NCI-H2171 (cell line): ENCODE results near the gene PLSCR5.

Experiments
- DNase-seq: peaks from one replicate; lab custom pipeline; 2025; lab: John Stamatoyannopoulos, UW

Gene PLSCR5

DNA sequence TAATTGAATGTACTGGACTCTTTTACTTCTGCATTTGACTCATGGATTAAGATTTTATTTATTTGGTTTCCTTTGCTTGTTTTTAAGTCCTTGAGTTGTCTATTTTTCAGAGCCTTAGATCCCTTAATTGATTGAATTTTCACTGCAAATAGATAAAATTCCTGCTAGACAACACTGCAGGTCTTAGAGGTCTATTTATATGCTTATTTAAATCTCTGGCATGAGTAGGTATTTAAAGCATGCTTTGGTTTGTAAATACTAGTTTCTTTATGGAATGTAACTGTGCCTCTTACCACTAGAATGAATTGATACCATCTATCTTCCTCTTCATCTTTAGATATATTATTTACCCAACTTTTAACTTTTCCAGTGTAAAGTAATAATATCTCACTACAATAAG lies 20.0 kb downstream of the PLSCR5 start:
- no peak for DNase-seq

GRCh38 chr3:146581951-146582467 lies 23.1 kb downstream of the PLSCR5 start:
- DNase-seq: no peak

DNA sequence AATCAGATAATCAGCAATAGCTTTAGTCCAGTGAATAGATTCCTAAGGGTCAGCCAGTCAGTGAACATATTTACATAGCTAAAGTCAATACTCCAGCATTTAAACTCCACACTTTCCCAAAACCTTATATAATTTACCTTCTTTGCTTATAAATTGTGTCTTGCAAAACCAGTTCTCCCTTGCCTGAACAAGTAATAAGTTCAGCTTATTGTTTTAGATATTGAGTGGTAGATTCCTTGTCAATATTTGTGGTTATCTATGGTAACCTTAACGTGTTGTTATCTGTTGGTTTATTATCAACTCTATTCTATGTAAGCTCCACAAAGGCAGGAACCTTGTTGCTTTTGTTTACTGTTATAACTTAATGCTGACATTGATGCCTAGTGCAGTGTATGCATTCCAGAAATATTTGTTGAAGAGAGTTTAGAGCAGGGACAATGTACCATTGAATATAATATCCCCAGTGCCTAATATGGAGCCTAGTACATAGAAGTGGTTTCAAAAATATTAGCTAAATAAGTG lies 24.0 kb downstream of the PLSCR5 start:
- no peak for DNase-seq

GRCh38 chr3:146577662-146578061 lies 27.5 kb downstream of the PLSCR5 start:
- DNase-seq: peak; percentile 6

DNA sequence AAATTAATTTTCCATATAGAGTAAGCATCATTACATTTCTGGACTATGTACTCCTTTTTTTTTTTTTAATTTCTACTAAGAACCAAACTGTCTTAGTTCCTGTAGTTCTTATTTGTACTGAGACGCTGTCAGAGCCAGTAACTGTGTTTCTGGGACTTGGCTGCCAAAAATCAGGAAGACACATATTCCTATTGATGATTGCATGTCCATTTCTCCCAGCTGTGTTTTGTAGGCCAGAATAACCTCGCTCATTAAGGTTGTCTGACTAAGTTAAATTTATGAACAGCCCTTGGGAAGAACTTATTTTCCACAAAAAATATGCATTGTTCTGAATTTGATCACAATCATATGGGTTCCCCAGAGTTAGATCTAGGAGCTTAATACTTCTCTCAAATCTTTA lies 29.5 kb downstream of the PLSCR5 start:
- DNase-seq: no peak

GRCh38 chr3:146574173-146574572 lies 31.0 kb downstream of the PLSCR5 start:
- no peak for DNase-seq

DNA sequence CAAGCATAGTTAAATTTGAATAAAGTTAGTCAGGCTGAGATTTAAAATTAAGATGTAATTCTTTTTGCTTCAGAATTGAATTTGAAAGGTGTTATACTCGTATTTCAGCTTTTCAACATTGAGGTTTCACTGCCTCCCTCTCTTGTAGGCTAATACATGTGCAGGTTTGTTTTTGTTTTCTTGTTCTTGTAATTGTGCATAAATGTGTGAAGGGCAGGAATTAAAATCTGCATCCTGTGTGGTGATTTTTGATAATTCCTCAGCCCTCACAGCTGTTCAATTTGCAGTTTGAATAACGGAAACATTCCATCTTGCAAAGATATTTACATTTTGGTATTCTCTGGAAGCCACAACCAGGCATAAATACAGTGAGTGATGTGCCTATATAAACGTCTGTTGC lies 35.8 kb downstream of the PLSCR5 start:
- no peak for DNase-seq

DNA sequence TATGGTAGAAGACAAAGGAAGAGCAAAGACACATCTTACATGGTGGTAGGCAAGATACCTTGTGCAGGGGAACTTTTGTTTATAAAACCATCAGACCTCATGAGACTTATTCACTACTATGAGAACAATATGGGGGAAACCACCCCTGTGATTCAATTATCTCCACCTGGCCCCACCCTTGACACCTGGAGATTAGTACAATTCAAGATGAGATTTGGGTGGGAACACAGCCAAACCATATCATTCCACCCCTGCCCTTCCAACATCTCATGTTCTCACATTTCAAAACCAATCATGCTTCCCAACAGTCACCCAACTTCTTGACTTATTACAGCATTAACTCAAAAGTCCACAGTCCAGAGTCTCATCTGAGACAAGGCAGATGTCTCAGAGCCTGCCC lies 39.0 kb downstream of the PLSCR5 start:
- no peak for DNase-seq

GRCh38 chr3:146561879-146562278 lies 43.3 kb downstream of the PLSCR5 start:
- DNase-seq: no peak

GRCh38 chr3:146561463-146561862 lies 43.7 kb downstream of the PLSCR5 start:
- no peak for DNase-seq

- DNase-seq: no peak
These were observed 44.5 kb downstream of the PLSCR5 start for GRCh38 chr3:146560678-146561077.

DNA sequence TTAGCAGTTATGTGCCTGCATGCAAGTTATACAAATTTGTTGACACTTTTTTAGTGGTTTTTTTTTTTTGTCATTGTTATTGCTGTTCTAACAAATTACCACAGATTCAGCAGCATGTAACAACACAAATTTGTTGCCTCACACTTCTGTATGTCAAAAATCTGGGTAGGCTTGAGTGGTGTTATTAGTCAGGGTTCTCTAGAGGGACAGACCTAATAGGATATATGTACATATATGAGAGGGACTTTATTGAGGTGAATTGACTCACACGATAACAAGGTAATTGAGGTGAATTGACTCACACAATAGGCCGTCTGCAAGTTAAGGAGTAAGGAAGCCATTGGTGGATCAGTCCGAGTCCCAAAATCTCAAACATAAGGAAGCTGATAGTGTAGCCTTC lies 45.8 kb downstream of the PLSCR5 start:
- DNase-seq: no peak

DNA sequence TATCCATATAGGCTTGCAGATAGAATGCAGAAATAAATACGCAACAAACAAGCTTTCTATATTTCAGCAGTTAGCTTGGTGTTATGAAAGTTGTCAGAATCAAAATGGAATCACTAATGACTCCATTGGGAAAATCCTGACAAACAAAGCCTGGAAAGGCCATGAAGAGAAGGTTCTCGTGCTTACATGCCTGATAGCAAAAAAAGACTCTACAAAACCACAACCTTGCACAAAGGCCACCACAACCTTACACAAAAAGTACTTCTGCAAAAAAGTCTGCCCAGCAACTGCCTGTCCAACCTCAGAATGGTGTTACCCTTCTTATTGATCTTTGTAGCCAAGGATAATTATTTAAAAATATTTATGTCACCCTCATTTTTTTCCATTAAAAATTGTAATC lies 46.4 kb downstream of the PLSCR5 start:
- DNase-seq: no peak

GRCh38 chr3:146557745-146558144 lies 47.4 kb downstream of the PLSCR5 start:
- DNase-seq: no peak

GRCh38 chr3:146555311-146555710 lies 49.8 kb downstream of the PLSCR5 start:
- no peak for DNase-seq

GRCh38 chr3:146554151-146554760 lies 50.9 kb downstream of the PLSCR5 start:
- no peak for DNase-seq

GRCh38 chr3:146550743-146551510 lies 54.2 kb downstream of the PLSCR5 start:
- DNase-seq: no peak

DNA sequence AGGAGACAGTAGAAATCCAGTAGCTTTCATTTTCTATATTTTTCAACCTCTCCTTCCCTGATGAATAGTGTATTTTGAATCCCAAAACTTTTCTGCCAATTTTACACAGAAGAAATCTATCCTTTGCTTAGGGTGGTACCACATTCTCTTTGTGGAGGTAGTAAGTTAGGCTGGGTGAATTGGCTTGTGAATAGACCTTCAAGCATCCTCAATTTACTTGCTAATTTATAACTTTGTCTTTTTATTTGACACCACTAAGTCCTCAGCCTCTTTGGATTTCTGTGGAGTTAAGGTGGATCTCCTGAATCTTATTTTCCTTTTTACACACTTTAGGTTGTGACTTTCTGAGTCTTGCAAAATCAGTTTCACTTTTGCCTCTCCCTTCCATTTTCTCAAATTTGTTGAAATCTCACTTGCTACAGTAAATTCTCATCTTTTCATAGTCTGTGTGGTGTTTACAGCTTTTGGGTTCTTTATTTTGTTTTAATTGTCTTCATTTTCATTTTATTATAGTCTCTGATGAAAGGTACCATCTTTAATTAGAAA lies 55.0 kb downstream of the PLSCR5 start:
- DNase-seq: no peak

- DNase-seq: no peak
These were observed 57.8 kb downstream of the PLSCR5 start for GRCh38 chr3:146547235-146547835.

- DNase-seq: no peak
These were observed 58.7 kb downstream of the PLSCR5 start for GRCh38 chr3:146546366-146546965.

DNA sequence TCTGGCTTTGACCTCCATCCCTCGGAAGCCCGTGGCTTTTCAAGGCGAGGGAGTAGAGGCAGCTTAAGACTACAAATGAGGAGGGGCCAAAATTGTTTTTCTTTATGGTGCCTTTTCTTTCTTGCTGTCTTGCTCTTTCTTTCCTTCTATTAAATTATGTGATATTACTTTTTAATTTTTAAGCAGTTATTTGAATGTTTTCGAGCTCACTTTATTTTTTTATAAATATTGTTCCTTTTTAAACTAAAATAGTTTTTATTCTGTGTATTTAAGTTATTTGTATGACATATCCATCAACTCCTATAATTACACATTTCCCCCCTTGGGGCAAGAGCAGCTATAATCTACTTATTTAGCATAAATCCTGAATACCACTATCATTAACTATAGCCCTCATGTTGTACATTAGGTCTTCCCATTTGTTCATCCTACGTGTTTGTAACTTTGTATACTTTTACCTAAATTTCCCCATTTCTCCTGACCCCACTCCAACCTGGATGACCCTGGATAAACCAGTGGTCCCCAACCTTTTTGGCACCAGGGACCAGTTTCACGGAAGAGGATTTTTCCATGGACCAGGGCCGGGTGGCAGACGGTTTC lies 60.1 kb downstream of the PLSCR5 start:
- no peak for DNase-seq
